SU-DHL-6 (cell line): Measurements from ENCODE around the gene GLI2.

Experiments used
- CTCF ChIP-seq: fragments of 200-600 bp; sonication (generic); IDR thresholded peaks from one replicate; pipeline ENCODE4 v1.5.1; 2017; ENCODE audit warnings: antibody characterized with exemption, mild to moderate bottlenecking, low read length, moderate library complexity; ENCODE audit not compliant: insufficient read depth, poor library complexity, severe bottlenecking
- EZH2phosphoT487 ChIP-seq: fragments of 200-600 bp; sonication (generic), shearing (Covaris generic); conservative IDR thresholded peaks from 2 replicates; pipeline ENCODE4 v1.6.1; 2018; ENCODE audit warnings: mild to moderate bottlenecking, antibody characterized with exemption, low read length, moderate library complexity, mixed read lengths

DNA sequence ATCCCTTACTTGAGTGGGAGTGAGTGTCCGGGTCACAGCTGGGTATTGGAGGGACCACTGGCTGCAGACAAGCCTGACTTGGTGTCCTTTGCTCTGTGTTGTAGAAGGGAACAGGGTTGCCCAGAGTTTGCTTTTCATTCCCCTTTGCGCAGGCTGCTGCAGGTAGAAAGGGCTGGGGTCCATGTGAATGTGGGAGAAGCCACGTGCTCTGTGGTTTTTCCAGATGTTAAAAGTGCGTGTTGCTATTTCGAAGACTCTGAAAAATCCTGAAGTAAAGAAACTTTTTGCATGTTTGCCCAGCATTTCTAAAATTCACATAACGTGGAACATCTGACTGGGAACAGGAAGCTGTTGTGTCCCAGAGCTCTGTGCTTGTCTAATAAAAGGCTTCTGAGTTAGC is 28.8 kb downstream of the GLI2 start:
- TF ChIP-seq CTCF (no peak), EZH2phosphoT487 (no peak)
